A673 (cell line): Measurements from ENCODE around the gene CCDC39.

Source experiments
- CTCF ChIP-seq: fragments of 300-800, 200-600 bp; sonication (generic); conservative IDR thresholded peaks from 2 replicates; pipeline ENCODE4 v1.5.1; 2017; ENCODE audit warnings: low read depth, mild to moderate bottlenecking, antibody characterized with exemption, low read length, moderate library complexity, mixed read lengths
- EZH2 ChIP-seq: fragments of 200-600 bp; sonication (generic); IDR thresholded peaks from 2 replicates; pipeline ENCODE4 v1.6.1; 2017; ENCODE audit warnings: borderline replicate concordance, low read depth, mild to moderate bottlenecking, mixed read lengths, antibody characterized with exemption, low read length; ENCODE audit not compliant: poor library complexity, severe bottlenecking

- TF ChIP-seq CTCF = no peak
- TF ChIP-seq EZH2 = no peak
Observed at GRCh38 chr3:180617049-180617448, 62.2 kb downstream of the CCDC39 start.
